NCI-H2107 treated with DMSO at 0.1 percent for 48 hours (cell line): ENCODE measurements around the gene TAF11L10.
"Not testable (repeated sequence)": the region's sequence is repeated elsewhere in the genome, so short reads cannot be mapped to it uniquely, and the experiment has no call there.

Experiments used
- DNase-seq: peaks from one replicate; lab custom pipeline; 2025; ENCODE audit not compliant: unreplicated experiment; lab: John Stamatoyannopoulos, UW

The TAF11L10 gene

DNA sequence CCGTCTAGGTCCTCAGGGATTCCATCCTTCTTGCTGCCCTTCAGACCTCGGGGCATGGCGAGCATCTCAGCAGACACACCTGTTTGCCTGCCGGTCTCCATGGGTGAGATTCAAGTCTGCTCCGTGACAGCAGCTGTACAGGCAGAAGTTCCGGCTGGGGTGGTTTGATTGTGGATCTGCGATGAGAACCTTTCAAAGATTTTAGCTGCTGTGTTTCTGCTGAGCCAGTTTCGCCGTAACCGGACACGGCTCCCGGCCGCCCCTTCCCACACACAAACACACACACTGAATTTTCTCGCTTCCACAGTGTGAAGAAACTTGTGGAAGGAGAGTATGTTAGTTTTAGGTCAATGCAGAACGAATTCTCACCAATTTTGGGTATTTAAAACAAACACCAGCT is at the start of gene TAF11L10:
Gene TAF11L10 (minus strand): TSS at position 101 of the 400 bp plus-strand sequence.
- not testable (repeated sequence) for DNase-seq

GRCh38 chr5:17634160-17634559 is 36.5 kb upstream of the TAF11L10 start, which contains the start of gene TAF11L14:
Gene TAF11L14 (plus strand): TSS chr5:17634460.
- no peak for DNase-seq

- not testable (repeated sequence) for DNase-seq
Observed at GRCh38 chr5:17631788-17632187, 34.2 kb upstream of the TAF11L10 start, which contains the start of gene TAF11L13. Gene TAF11L13 (plus strand): TSS chr5:17632088.

DNA sequence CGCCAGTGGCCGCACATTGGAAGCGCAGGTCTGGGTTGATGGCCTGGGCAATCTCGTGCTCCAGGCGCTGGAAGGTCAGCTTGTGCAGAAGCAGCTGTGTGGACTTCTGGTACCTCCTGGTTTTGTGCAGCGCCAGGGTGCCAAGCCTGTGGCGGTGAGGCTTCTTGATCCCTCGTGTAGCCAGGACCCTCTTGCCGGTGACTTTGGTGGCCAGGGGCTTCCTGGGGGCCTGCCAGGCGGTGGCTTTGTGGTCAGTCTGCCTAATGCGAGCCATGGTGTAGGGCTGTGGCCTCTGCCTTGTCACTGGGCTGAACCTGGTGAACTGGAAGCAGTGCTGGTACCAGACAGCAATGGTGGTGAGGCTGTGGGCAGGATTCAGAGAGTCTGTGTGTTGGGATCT is 28.1 kb upstream of the TAF11L10 start:
- DNase-seq: no peak

DNA sequence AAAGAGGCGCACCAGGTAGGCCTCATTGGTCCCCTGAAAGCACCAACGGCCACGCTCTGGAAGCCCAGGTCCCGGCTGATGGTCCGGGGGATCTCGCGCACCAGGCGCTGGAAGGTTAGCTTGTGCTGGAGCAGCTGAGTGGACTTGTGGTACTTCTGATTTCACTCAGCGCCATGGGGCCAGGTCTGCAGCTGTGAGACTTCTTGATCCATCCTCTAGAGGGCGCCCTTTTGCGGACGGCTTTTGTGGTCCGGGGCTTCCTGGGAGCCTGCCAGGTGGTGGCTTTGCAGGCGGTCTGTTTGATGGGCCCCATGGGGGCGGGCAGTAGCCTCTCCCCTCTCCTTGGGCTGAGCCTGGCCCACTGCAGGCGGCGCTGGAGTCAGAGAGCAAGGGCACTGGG is 23.0 kb upstream of the TAF11L10 start:
- DNase-seq: no peak

DNA sequence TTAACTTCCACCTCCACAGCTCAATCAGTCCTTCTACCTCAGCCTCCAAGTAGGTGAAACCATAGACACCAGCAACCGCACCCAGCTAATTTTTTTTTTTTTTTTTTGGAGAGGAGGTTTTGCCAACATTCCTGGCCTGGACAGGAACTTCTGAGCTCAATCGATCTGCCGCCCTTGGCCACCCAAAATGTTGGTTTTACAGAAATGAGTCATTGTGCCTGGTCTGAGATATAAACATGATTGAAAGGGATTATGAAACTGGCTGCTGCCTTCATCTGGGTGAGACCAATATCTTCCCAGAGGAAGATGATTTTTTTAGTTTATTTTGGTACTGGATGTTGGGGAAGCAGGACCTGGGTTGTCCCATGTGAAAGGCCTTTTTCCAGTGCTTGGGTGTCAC is 21.7 kb upstream of the TAF11L10 start:
- no peak for DNase-seq

GRCh38 chr5:17614872-17615605 is 17.4 kb upstream of the TAF11L10 start:
- no peak for DNase-seq

GRCh38 chr5:17610092-17610491 is 12.5 kb upstream of the TAF11L10 start, which contains the start of gene TAF11L12:
Gene TAF11L12 (plus strand): TSS chr5:17610392.
- not testable (repeated sequence) for DNase-seq

DNA sequence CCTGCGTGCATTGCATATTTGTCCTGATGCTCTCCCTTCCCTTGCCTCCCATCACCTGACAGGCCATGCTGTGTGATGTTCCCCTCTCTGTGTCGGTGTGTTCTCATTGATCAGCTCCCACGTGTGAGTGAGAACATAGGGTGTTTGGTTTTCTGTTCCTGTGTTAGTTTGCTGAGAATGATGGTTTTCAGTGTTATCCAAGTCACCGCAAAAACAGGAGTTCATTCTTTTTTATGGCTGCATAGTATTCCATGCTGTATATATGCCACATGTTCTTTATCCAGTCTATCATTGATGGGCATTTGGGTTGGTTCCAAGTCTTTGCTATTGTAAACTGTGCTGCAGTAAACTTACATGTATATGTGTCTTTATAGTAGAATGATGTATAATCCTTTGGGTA is 9.8 kb upstream of the TAF11L10 start:
- DNase-seq: not testable (repeated sequence)

- no peak for DNase-seq
Observed at GRCh38 chr5:17604951-17605350, 7.3 kb upstream of the TAF11L10 start.

DNA sequence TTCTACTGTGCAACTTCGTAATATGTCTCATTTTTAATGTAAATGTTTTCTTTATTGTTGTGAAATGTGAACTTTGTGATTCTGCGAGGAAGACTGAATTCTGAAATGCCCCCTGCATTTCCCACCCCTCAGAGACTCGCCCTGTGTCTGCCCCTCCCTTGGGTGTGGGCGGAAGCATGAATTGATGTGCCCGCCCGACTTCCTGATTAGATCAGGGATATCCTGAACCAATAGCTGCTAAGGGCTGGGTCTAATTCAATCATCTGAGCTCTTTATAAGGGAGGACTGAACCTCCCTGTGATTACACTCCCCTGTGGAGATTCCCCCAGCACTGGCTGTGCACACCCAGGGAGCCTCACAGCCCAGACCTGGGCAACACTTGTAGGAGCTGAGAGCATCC is 6.3 kb upstream of the TAF11L10 start, which contains the start of gene TAF11L11:
Gene TAF11L11 (plus strand): TSS at position 304 of the 400 bp plus-strand sequence.
- not testable (repeated sequence) for DNase-seq

DNA sequence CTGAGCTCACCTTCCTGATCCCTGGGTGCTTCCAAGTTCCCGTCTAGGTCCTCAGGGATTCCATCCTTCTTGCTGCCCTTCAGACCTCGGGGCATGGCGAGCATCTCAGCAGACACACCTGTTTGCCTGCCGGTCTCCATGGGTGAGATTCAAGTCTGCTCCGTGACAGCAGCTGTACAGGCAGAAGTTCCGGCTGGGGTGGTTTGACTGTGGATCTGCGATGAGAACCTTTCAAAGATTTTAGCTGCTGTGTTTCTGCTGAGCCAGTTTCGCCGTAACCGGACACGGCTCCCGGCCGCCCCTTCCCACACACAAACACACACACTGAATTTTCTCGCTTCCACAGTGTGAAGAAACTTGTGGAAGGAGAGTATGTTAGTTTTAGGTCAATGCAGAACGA is 3.4 kb downstream of the TAF11L10 start, which contains the start of gene TAF11L9:
Gene TAF11L9 (minus strand): TSS at position 140 of the 400 bp plus-strand sequence.
- not testable (repeated sequence) for DNase-seq

GRCh38 chr5:17590860-17591259 is 6.8 kb downstream of the TAF11L10 start, which contains the start of gene TAF11L8:
Gene TAF11L8 (minus strand): TSS chr5:17590960.
- DNase-seq: not testable (repeated sequence)

DNA sequence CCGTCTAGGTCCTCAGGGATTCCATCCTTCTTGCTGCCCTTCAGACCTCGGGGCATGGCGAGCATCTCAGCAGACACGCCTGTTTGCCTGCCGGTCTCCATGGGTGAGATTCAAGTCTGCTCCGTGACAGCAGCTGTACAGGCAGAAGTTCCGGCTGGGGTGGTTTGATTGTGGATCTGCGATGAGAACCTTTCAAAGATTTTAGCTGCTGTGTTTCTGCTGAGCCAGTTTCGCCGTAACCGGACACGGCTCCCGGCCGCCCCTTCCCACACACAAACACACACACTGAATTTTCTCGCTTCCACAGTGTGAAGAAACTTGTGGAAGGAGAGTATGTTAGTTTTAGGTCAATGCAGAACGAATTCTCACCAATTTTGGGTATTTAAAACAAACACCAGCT is 12.0 kb downstream of the TAF11L10 start, which contains the start of gene TAF11L7:
Gene TAF11L7 (minus strand): TSS at position 101 of the 400 bp plus-strand sequence.
- not testable (repeated sequence) for DNase-seq
